AG09319 (cell line): ENCODE measurements around the gene HBA2.

Experiments
- DNase-seq: peaks from one replicate; pipeline ENCODE4 v3.0.0-alpha.2; 2010; ENCODE audit warnings: low read depth; ENCODE audit errors: extremely low read depth
- CTCF ChIP-seq: IDR thresholded peaks from 2 replicates; pipeline ENCODE4 v1.5.1; 2011; ENCODE audit warnings: low read depth, mild to moderate bottlenecking, inconsistent platforms, low read length, moderate library complexity

Gene HBA2

DNA sequence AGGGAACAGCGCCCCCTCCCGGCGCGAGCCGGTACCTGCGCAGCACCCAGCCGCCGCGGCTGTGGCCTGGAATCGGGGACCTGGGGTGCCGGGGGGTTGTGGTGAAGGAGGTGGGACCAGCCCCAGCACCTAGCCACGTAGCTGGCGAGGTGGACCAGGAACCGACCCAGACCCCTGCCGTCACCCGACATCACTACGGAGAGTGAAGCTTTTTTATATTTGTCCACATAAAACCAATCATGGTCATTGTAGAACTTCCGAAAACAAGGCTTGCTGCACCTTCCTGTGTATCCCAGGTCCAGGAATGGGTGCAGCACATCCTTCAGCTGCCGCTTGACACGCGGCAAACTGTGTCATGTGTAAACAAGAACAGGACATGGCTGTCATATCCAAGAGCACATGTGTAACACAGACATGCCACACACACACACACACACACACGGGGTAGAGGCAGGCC, 8.9 kb downstream of the HBA2 start:
- TF ChIP-seq CTCF: peak; percentile 84
- DNase-seq: no peak

DNA sequence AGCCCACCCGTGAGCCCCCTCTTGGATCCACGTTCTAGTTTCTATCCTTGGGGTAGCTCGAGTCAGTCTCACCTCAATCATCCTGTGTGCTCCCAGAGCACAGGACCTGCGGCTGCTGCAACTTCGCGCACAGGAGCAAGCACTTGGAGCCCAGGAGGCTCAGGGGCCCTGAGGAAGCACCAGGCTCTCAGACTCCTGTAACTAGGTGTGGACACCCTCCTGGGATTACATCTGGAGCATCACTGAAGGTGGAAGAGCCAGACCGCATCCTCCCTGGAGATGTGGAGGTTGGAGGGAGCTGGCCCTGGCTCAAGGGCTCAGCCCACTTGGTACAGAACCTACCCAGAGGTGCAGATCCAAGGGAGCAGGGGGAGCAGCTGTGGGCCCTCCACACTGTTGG, 10.3 kb downstream of the HBA2 start:
- no peak for DNase-seq
- TF ChIP-seq CTCF: no peak

- DNase-seq: no peak
- TF ChIP-seq CTCF: no peak
These were observed 12.5 kb downstream of the HBA2 start for GRCh38 chr16:185213-185612.

- no peak for DNase-seq
These were observed 13.0 kb downstream of the HBA2 start for GRCh38 chr16:185691-186090.

GRCh38 chr16:187330-187729, 14.7 kb downstream of the HBA2 start:
- no peak for DNase-seq
- TF ChIP-seq CTCF: no peak

More at GRCh38 chr16:185691-186090, 13.0 kb downstream of the HBA2 start:
- no peak for TF ChIP-seq CTCF

DNA sequence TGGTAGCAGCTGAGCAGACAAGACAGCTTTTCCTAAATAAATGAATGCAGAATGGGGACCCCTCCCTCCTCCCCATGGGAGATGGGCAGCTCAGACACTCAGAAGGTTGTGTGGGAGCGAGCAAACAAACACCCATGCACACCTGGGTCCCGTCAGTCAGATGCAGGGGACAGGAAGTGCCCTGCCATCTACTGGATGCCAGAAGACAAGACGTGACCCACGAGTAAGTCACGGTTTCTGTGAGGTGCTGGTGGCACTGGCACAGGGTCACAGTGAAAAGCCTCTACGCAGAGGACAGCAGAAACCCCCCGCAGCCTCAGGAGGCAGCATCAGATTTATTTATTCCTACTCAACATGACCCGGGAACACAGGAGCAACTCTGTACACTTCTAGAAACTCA, 16.0 kb downstream of the HBA2 start:
- no peak for DNase-seq
- TF ChIP-seq CTCF: no peak

DNA sequence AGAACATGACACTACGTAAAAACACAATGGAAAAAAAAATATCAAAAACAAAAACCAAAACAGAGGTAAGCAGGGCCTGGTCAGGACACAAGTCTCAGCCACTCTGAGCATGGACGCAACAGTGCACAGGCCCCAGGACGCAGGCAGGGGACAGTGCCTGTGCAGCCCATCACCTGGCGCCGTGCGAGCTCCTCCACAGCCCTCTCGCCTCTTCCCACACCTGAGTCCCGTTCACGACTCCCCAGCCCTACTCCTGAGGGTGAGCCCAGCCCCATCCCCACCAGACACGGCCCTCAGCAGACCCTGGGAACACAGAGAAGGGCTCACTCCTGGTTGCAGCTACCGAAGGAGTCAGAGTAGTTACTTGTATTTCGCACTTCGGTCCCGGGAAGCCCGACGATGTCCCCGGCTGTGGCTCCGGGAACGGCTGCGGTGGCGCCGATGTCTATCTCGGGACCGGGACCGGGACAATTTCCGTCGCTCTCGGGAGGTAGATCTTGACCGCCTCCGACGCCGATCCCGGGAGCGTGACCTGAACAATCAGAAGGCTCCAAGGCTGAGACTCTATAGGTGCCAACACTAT, 17.0 kb downstream of the HBA2 start:
- TF ChIP-seq CTCF: no peak
- no peak for DNase-seq
